ENCODE results near the gene SLC46A1. TPM values are rescaled to one million over a fixed set of nuclear protein-coding genes. Genes with fewer than 3 reads are reported as not detected.

Gene SLC46A1
- total and polyA plus RNA-seq, 12 donors: 11.9 to 104 (median 46.3) TPM

DNA sequence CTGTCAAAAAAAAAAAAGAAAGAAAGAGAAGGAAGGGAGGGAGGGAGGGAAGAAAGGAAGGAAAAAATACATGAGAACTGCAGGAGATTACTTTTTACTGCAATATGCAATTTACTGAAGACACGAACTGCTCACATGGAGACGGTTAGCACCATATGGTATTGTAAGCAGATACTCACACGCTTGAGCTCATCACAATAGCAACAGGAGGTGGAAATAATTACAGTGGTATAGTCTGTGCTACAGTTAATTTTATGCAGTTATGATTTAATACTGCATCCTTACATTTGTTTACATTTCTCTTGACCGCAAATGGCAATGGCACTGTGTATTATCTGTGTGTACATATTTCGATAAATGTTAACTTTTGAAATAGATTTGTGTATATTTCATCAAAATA lies 21.4 kb upstream of the SLC46A1 start:
- Histone ChIP-seq H3K27ac (no peak overlapping the region), H3K4me1 (replicated peaks in 1 of 2) (no peaks in the 10 kb centered on the region), H3K27me3 (peaks cover 5% of the 10 kb centered on the region), H3K36me3 (replicated peaks in 1 of 2) (no peaks in the 10 kb centered on the region), H3K9me3 (replicated peaks in 1 of 3) (no peaks in the 10 kb centered on the region), H3K4me3 (no peak overlapping the region)
- TF ChIP-seq, protein P1, sequence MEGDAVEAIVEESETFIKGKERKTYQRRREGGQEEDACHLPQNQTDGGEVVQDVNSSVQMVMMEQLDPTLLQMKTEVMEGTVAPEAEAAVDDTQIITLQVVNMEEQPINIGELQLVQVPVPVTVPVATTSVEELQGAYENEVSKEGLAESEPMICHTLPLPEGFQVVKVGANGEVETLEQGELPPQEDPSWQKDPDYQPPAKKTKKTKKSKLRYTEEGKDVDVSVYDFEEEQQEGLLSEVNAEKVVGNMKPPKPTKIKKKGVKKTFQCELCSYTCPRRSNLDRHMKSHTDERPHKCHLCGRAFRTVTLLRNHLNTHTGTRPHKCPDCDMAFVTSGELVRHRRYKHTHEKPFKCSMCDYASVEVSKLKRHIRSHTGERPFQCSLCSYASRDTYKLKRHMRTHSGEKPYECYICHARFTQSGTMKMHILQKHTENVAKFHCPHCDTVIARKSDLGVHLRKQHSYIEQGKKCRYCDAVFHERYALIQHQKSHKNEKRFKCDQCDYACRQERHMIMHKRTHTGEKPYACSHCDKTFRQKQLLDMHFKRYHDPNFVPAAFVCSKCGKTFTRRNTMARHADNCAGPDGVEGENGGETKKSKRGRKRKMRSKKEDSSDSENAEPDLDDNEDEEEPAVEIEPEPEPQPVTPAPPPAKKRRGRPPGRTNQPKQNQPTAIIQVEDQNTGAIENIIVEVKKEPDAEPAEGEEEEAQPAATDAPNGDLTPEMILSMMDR (IDR thresholded peaks at IDR 0.05): no peak
- no peak for TF ChIP-seq POLR2A (IDR thresholded peaks at IDR 0.05)
- 84 to 93% (median 91%) methylated on average over 5 of the region's 5 CpGs for whole genome bisulfite sequencing, 4 donors
- intact Hi-C loops (cut with DNase I): no loop called here
- no peak for DNase-seq

- H3K4me3 ChIP-seq: no peak overlapping the region
- H3K4me1 ChIP-seq (replicated peaks in 1 of 2): no peaks in the 10 kb centered on the region
- 74 to 88% (median 82%) methylated on average over 9 of the region's 9 CpGs for WGBS, 4 donors
- peaks cover 3% of the 10 kb centered on the region for H3K27me3 ChIP-seq
- intact Hi-C loops (cut with DNase I): no loop called here
- no peaks in the 10 kb centered on the region for H3K9me3 ChIP-seq (replicated peaks in 1 of 3)
- H3K27ac ChIP-seq: no peak overlapping the region
- TF ChIP-seq, protein P1 (IDR thresholded peaks at IDR 0.05): peak in 5 of 6 experiments; percentile 9 to 35 (median 13)
- no peak for TF ChIP-seq POLR2A (IDR thresholded peaks at IDR 0.05)
- H3K36me3 ChIP-seq (replicated peaks in 1 of 2): no peaks in the 10 kb centered on the region
- no peak for DNase-seq
Observed at GRCh38 chr17:28426081-28426519, 20.1 kb upstream of the SLC46A1 start.

DNA sequence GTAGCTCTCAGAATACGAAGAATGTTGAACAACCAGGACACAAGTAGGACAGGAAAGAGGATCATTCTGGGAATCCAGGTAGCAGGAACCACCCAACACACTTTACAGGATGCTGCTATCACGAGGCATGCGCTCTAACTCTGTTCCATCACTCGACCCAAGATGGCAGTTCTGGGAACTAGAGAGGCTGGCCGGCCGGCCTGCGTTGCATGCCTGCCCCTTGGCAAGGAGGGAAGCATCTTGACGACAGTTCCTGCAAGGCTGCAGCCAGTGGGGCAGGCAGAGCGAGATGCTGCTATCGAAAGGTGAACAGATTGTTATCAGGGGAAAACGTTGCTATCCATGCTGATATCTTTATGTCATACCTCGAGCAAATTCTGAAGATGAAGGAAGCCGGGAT lies 19.2 kb upstream of the SLC46A1 start:
- Histone ChIP-seq H3K4me3 (no peak overlapping the region), H3K27ac (no peak overlapping the region), H3K9me3 (replicated peaks in 1 of 3) (no peaks in the 10 kb centered on the region), H3K36me3 (replicated peaks in 1 of 2) (no peaks in the 10 kb centered on the region), H3K4me1 (replicated peaks in 1 of 2) (no peaks in the 10 kb centered on the region), H3K27me3 (peaks cover 3% of the 10 kb centered on the region)
- WGBS, 4 donors: 83 to 86% (median 84%) methylated on average over 9 to 13 of the region's 13 CpGs
- no peak for TF ChIP-seq POLR2A (IDR thresholded peaks at IDR 0.05)
- TF ChIP-seq, protein P1 (IDR thresholded peaks at IDR 0.05): no peak
- intact Hi-C loops (cut with DNase I): no loop called here
- DNase-seq: no peak

- Histone ChIP-seq H3K4me3 (no peak overlapping the region), H3K27ac (no peak overlapping the region), H3K27me3 (peaks cover 3% of the 10 kb centered on the region), H3K9me3 (replicated peaks in 1 of 3) (no peaks in the 10 kb centered on the region), H3K4me1 (replicated peaks in 1 of 2) (no peaks in the 10 kb centered on the region), H3K36me3 (replicated peaks in 1 of 2) (no peaks in the 10 kb centered on the region)
- no peak for DNase-seq
- TF ChIP-seq POLR2A (IDR thresholded peaks at IDR 0.05): no peak
- TF ChIP-seq, protein P1 (IDR thresholded peaks at IDR 0.05): no peak
- WGBS, 4 donors: 73 to 82% (median 79%) methylated on average over 7 of the region's 7 CpGs
- intact Hi-C loops (cut with DNase I): no loop called here
Observed at GRCh38 chr17:28421787-28422305, 15.8 kb upstream of the SLC46A1 start.
